Upper lobe of left lung (tissue), 6 donors: ENCODE data around the gene TERT. TPM values are rescaled to one million over a fixed set of nuclear protein-coding genes. Genes with fewer than 3 reads are reported as not detected.

Experiments
- ATAC-seq, 2 donors: fragments of 200-7000 bp; cut with Tn5 transposase; one replicate each; pipeline ENCODE4 v1.9.1; 2022; ENCODE audit warnings: mild to moderate bottlenecking in 2 of 2, moderate library complexity in 2 of 2; ENCODE audit not compliant: low FRiP score in 2 of 2
- DNase-seq, 2 donors: peaks; one replicate each; pipeline ENCODE4 v3.0.0-alpha.2; 2019 to 2020
- H3K27ac ChIP-seq, 4 donors: fragments of 200-600 bp; sonication (generic); one replicate each; pipeline ENCODE4 v1.5.1; 2016 to 2019
- H3K27me3 ChIP-seq, 4 donors: fragments of 200-600 bp; sonication (generic); one replicate each; pipeline ENCODE4 v1.5.1; 2017 to 2019
- H3K36me3 ChIP-seq, 4 donors: fragments of 200-600 bp; sonication (generic); one replicate each; pipeline ENCODE4 v1.5.1; 2016 to 2019
- H3K4me1 ChIP-seq, 4 donors: fragments of 200-600 bp; sonication (generic); one replicate each; pipeline ENCODE4 v1.5.1; 2018 to 2019
- H3K4me3 ChIP-seq, 4 donors: fragments of 200-600 bp; sonication (generic); one replicate each; pipeline ENCODE4 v1.5.1; 2017 to 2019; ENCODE audit warnings: mild to moderate bottlenecking in 2 of 4, moderate library complexity in 1 of 4
- H3K9me3 ChIP-seq, 4 donors: fragments of 200-600 bp; sonication (generic); one replicate each; pipeline ENCODE4 v1.5.1; 2018 to 2019
- EP300 ChIP-seq, 4 donors: sonication (generic); formaldehyde crosslinking; IDR thresholded peaks; one replicate each; pipeline ENCODE4 v1.5.1; 2017; ENCODE audit warnings: antibody characterized with exemption in 4 of 4, control low read depth in 2 of 4
- POLR2A ChIP-seq, 4 donors: fragments of 450-650 bp; IDR thresholded peaks; one replicate each; pipeline ENCODE4 v1.5.1; 2016 to 2017; ENCODE audit warnings: antibody characterized with exemption in 4 of 4, mild to moderate bottlenecking in 2 of 4
- POLR2AphosphoS5 ChIP-seq, 2 donors: sonication (generic); formaldehyde crosslinking; IDR thresholded peaks; one replicate each; pipeline ENCODE4 v1.5.1; 2017; ENCODE audit warnings: antibody characterized with exemption in 2 of 2
- WGBS, 2 donors: methylation state at CpG; one replicate each; pipeline ENCODE4 v1.1.5; 2017 to 2018; 5-methylcytosine and 5-hydroxymethylcytosine counted together
- total RNA-seq, 6 donors: library from RNA; depleted of rRNA in 4 of 6; stranded (reverse); fragments of >200 nt in 4 of 6; gene quantifications; one replicate each; pipeline versions ENCODE4 v1.1.0 to v1.2.1, GENCODE V29; 2016 to 2021
- TF ChIP-seq, protein P1 (sequence below), 6 experiments: fragments of 450-650 bp in 4 of 6; fragments of 200-600 bp in 2 of 6; sonication (generic) in 2 of 6; IDR thresholded peaks; one replicate each; pipeline ENCODE4 v1.5.1; 2016 to 2019; ENCODE audit warnings: antibody characterized with exemption in 6 of 6
- donor health status: DM: no; HTN: no; CAD: no; lungs with moderate emphysema.
- donor health status: DM: no; HTN: yes; CAD: no; lungs with severe emphysema.

TERT gene
- total RNA-seq, 6 donors from 2014 or later = 0.06 to 0.07 TPM; not detected in 4

DNA sequence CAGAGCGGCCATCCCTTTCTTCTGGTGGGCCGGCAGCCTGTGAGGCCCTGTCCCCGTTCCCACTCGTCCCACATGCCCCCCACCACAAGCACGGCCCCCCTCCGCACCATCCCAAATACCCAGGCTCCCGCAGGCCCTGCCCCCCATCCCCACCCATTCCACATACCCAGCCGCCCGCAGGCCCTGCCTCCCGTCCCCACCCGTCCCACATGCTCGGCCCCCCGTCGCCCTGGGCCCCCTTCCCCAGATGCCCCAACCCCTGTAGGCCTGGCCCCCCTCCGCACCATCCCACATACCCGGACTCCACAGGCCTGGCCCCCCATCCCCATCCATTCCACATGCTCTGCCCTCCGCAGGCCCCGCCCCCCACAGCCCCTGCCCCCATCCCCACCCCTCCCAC, 82.0 kb downstream of the TERT start:
- Histone ChIP-seq H3K4me3 (no peak overlapping the region), H3K36me3 (no peaks in the 10 kb centered on the region), H3K9me3 (no peaks in the 10 kb centered on the region), H3K27me3 (no peaks in the 10 kb centered on the region), H3K27ac (no peak overlapping the region), H3K4me1 (no peaks in the 10 kb centered on the region)
- TF ChIP-seq POLR2AphosphoS5 (IDR thresholded peaks at IDR 0.05) (no peak), POLR2A (IDR thresholded peaks at IDR 0.05) (no peak), EP300 (IDR thresholded peaks at IDR 0.05) (no peak)
- TF ChIP-seq, protein P1, sequence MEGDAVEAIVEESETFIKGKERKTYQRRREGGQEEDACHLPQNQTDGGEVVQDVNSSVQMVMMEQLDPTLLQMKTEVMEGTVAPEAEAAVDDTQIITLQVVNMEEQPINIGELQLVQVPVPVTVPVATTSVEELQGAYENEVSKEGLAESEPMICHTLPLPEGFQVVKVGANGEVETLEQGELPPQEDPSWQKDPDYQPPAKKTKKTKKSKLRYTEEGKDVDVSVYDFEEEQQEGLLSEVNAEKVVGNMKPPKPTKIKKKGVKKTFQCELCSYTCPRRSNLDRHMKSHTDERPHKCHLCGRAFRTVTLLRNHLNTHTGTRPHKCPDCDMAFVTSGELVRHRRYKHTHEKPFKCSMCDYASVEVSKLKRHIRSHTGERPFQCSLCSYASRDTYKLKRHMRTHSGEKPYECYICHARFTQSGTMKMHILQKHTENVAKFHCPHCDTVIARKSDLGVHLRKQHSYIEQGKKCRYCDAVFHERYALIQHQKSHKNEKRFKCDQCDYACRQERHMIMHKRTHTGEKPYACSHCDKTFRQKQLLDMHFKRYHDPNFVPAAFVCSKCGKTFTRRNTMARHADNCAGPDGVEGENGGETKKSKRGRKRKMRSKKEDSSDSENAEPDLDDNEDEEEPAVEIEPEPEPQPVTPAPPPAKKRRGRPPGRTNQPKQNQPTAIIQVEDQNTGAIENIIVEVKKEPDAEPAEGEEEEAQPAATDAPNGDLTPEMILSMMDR (IDR thresholded peaks at IDR 0.05) = no peak
- no peak for DNase-seq
- 79 to 83% methylated on average over 6 to 7 of the region's 18 CpGs for WGBS, 2 donors
- ATAC-seq = no peak

- Histone ChIP-seq H3K9me3 (no peaks in the 10 kb centered on the region), H3K4me1 (no peaks in the 10 kb centered on the region), H3K4me3 (no peak overlapping the region), H3K36me3 (no peaks in the 10 kb centered on the region), H3K27me3 (no peaks in the 10 kb centered on the region), H3K27ac (no peak overlapping the region)
- 92 to 94% methylated on average over 18 to 20 of the region's 20 CpGs for WGBS, 2 donors
- DNase-seq (peak in 1 of 2 donors; percentile 67), ATAC-seq (no peak)
- TF ChIP-seq POLR2AphosphoS5 (IDR thresholded peaks at IDR 0.05) = no peak
- TF ChIP-seq, protein P1 (IDR thresholded peaks at IDR 0.05) = no peak
- no peak for TF ChIP-seq POLR2A (IDR thresholded peaks at IDR 0.05)
- no peak for TF ChIP-seq EP300 (IDR thresholded peaks at IDR 0.05)
Observed at GRCh38 chr5:1212271-1212670, 82.6 kb downstream of the TERT start.

GRCh38 chr5:1211701-1212100, 83.2 kb downstream of the TERT start:
- Histone ChIP-seq H3K27ac (no peak overlapping the region), H3K4me3 (no peak overlapping the region), H3K4me1 (no peaks in the 10 kb centered on the region), H3K27me3 (no peaks in the 10 kb centered on the region), H3K36me3 (no peaks in the 10 kb centered on the region), H3K9me3 (no peaks in the 10 kb centered on the region)
- no peak for TF ChIP-seq POLR2AphosphoS5 (IDR thresholded peaks at IDR 0.05)
- ATAC-seq (no peak), DNase-seq (no peak)
- WGBS, 2 donors = 90 to 94% methylated on average over 8 to 9 of the region's 9 CpGs

- Histone ChIP-seq H3K9me3 (no peaks in the 10 kb centered on the region), H3K4me1 (no peaks in the 10 kb centered on the region), H3K4me3 (no peak overlapping the region), H3K27me3 (no peaks in the 10 kb centered on the region), H3K27ac (no peak overlapping the region), H3K36me3 (no peaks in the 10 kb centered on the region)
- DNase-seq (peak in 1 of 2 donors; percentile 65), ATAC-seq (no peak)
- WGBS, 2 donors = 80 to 81% methylated on average over 14 to 21 of the region's 21 CpGs
- no peak for TF ChIP-seq POLR2AphosphoS5 (IDR thresholded peaks at IDR 0.05)
- TF ChIP-seq, protein P1 (IDR thresholded peaks at IDR 0.05) = no peak
Observed at GRCh38 chr5:1210832-1211251, 84.0 kb downstream of the TERT start.

DNA sequence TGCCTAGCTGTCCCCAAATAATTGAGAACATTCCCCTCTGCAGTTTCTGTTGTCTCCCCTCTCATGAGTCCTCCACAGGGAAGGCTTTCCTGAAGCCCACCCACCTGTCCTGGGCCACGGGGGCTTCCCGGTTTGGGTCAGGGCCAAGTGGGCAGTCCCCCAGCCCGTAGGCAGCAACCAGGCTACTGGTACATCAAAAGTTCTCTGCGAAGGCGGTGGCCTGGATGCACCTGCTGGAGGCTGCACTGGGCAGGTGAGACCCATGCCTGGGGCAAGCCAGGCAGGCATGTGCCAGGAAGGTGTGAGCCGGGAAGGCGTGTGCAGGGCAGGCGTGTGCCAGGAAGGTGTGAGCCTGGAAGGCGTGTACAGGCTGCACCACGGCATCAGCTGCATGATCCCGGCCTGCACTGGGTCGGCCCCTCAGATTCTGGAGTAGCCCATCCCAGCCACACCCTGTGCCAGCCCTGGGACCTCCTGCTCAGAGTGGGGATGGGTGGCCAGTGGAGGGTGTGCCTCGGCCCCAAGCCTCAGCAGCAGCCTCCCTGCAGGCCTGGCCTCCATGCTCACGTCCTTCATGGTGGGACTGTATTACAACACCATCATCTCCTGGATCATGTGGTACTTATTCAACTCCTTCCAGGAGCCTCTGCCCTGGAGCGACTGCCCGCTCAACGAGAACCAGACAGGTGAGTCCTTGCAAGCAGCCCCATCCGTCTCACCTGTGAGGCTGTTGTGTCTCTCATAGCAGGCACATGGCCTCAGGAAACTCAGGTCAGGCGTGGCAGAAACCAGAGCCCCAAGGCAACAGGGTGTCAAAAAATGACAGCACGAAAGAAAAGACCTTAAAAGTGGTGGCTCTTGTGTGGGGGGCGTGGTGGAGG, 84.7 kb downstream of the TERT start:
- H3K27ac ChIP-seq = no peak overlapping the region
- 81 to 87% methylated on average over 10 to 21 of the region's 21 CpGs for WGBS, 2 donors
- H3K4me3 ChIP-seq = no peak overlapping the region
- TF ChIP-seq, protein P1 (IDR thresholded peaks at IDR 0.05) = no peak
- TF ChIP-seq EP300 (IDR thresholded peaks at IDR 0.05) = no peak
- TF ChIP-seq POLR2A (IDR thresholded peaks at IDR 0.05) = no peak
- no peak for TF ChIP-seq POLR2AphosphoS5 (IDR thresholded peaks at IDR 0.05)
- ATAC-seq (peak in 1 of 2 donors; percentile 3), DNase-seq (peak in 1 of 2 donors; percentile 56)
- no peaks in the 10 kb centered on the region for H3K9me3 ChIP-seq
- H3K36me3 ChIP-seq = no peaks in the 10 kb centered on the region
- H3K4me1 ChIP-seq = no peaks in the 10 kb centered on the region
- H3K27me3 ChIP-seq = no peaks in the 10 kb centered on the region
